Measurements from ENCODE around the gene C6orf141. TPM values are rescaled to one million over a fixed set of nuclear protein-coding genes. Genes with fewer than 3 reads are reported as not detected.
"Not testable (repeated sequence)": the region's sequence is repeated elsewhere in the genome, so short reads cannot be mapped to it uniquely, and the experiment has no call there.

The C6orf141 gene
- total RNA-seq, 1 experiment from 2014 or later = 60.9 TPM

- no peak for DNase-seq
- Mint-ChIP-seq H3K27ac (ENCODE audit: unreplicated experiment) (peak overlapping the region; percentile 51), H3K4me3 (ENCODE audit: low read depth, unreplicated experiment) (no peak overlapping the region), H3K27me3 (ENCODE audit: unreplicated experiment) (no peaks in the 10 kb centered on the region), H3K9me3 (ENCODE audit: low read depth, unreplicated experiment) (peaks cover 3% of the 10 kb centered on the region), H3K36me3 (ENCODE audit: insufficient read depth, unreplicated experiment) (no peaks in the 10 kb centered on the region), H3K4me1 (ENCODE audit: low read depth, unreplicated experiment) (peaks cover 40% of the 10 kb centered on the region)
- TF ChIP-seq CTCF (IDR thresholded peaks at IDR 0.05; ENCODE audit: unreplicated experiment) = no peak
- no TSS peak for BruUV-seq (replicated peaks)
- intact Hi-C loops (cut with micrococcal nuclease; ENCODE audit: unreplicated experiment) = no loop called here
- CTCF ChIA-PET = interaction anchor here (1.1 to 2.2 kb wide), 2 partner anchors 21 to 39 kb away, joined by 3 to 13 read pairs; partner anchors contain the start of gene C6orf141
Observed at GRCh38 chr6:49570474-49571079, 20.1 kb downstream of the C6orf141 start.

- no peak for DNase-seq
- no TSS peak for BruUV-seq (replicated peaks)
Observed at GRCh38 chr6:49576618-49577017, 26.1 kb downstream of the C6orf141 start.

GRCh38 chr6:49579649-49580048 is 29.2 kb downstream of the C6orf141 start:
- intact Hi-C loops (cut with micrococcal nuclease; ENCODE audit: unreplicated experiment) = no loop called here
- DNase-seq = no peak
- no peaks in the 10 kb centered on the region for H3K4me1 Mint-ChIP-seq (ENCODE audit: low read depth, unreplicated experiment)
- no peaks in the 10 kb centered on the region for H3K27me3 Mint-ChIP-seq (ENCODE audit: unreplicated experiment)
- H3K9me3 Mint-ChIP-seq (ENCODE audit: low read depth, unreplicated experiment) = peaks cover 2% of the 10 kb centered on the region
- CTCF ChIA-PET = no interaction called here
- TF ChIP-seq CTCF (IDR thresholded peaks at IDR 0.05; ENCODE audit: unreplicated experiment) = no peak
- no peak overlapping the region for H3K27ac Mint-ChIP-seq (ENCODE audit: unreplicated experiment)
- no TSS peak for BruUV-seq (replicated peaks)
- no peaks in the 10 kb centered on the region for H3K36me3 Mint-ChIP-seq (ENCODE audit: insufficient read depth, unreplicated experiment)
- H3K4me3 Mint-ChIP-seq (ENCODE audit: low read depth, unreplicated experiment) = no peak overlapping the region

More at GRCh38 chr6:49576618-49577017, 26.1 kb downstream of the C6orf141 start:
- TF ChIP-seq CTCF (IDR thresholded peaks at IDR 0.05; ENCODE audit: unreplicated experiment) = no peak
- H3K27ac Mint-ChIP-seq (ENCODE audit: unreplicated experiment) = no peak overlapping the region
- H3K4me1 Mint-ChIP-seq (ENCODE audit: low read depth, unreplicated experiment) = no peaks in the 10 kb centered on the region
- H3K9me3 Mint-ChIP-seq (ENCODE audit: low read depth, unreplicated experiment) = peaks cover 2% of the 10 kb centered on the region
- H3K27me3 Mint-ChIP-seq (ENCODE audit: unreplicated experiment) = no peaks in the 10 kb centered on the region
- no peaks in the 10 kb centered on the region for H3K36me3 Mint-ChIP-seq (ENCODE audit: insufficient read depth, unreplicated experiment)
- CTCF ChIA-PET = no interaction called here
- no peak overlapping the region for H3K4me3 Mint-ChIP-seq (ENCODE audit: low read depth, unreplicated experiment)
- intact Hi-C loops (cut with micrococcal nuclease; ENCODE audit: unreplicated experiment) = no loop called here

- Mint-ChIP-seq H3K4me3 (ENCODE audit: low read depth, unreplicated experiment) (no peak overlapping the region), H3K4me1 (ENCODE audit: low read depth, unreplicated experiment) (peaks cover 2% of the 10 kb centered on the region), H3K9me3 (ENCODE audit: low read depth, unreplicated experiment) (peaks cover 2% of the 10 kb centered on the region), H3K27ac (ENCODE audit: unreplicated experiment) (no peak overlapping the region), H3K36me3 (ENCODE audit: insufficient read depth, unreplicated experiment) (no peaks in the 10 kb centered on the region), H3K27me3 (ENCODE audit: unreplicated experiment) (no peaks in the 10 kb centered on the region)
- intact Hi-C loops (cut with micrococcal nuclease; ENCODE audit: unreplicated experiment) = no loop called here
- no peak for DNase-seq
- CTCF ChIA-PET = interaction anchor here (0.7 kb wide), 1 partner anchor 8 kb away, joined by 3 read pairs; no protein-coding TSS in a partner anchor
- TF ChIP-seq CTCF (IDR thresholded peaks at IDR 0.05; ENCODE audit: unreplicated experiment) = no peak
- BruUV-seq (replicated peaks) = no TSS peak
Observed at GRCh38 chr6:49582529-49582928, 32.1 kb downstream of the C6orf141 start.

- H3K4me1 Mint-ChIP-seq (ENCODE audit: low read depth, unreplicated experiment); H3K36me3 Mint-ChIP-seq (ENCODE audit: insufficient read depth, unreplicated experiment); H3K9me3 Mint-ChIP-seq (ENCODE audit: low read depth, unreplicated experiment); H3K4me3 Mint-ChIP-seq (ENCODE audit: low read depth, unreplicated experiment); CTCF ChIA-PET; DNase-seq; H3K27me3 Mint-ChIP-seq (ENCODE audit: unreplicated experiment); H3K27ac Mint-ChIP-seq (ENCODE audit: unreplicated experiment); BruUV-seq (replicated peaks); intact Hi-C loops (cut with micrococcal nuclease; ENCODE audit: unreplicated experiment): not testable (repeated sequence)
Observed at GRCh38 chr6:49587262-49587661, 36.8 kb downstream of the C6orf141 start.

Data from Calu3 (cell line).